Measurements from ENCODE around the gene COL6A2. TPM values are rescaled to one million over a fixed set of nuclear protein-coding genes. Genes with fewer than 3 reads are reported as not detected.

Gene COL6A2
- total and polyA plus RNA-seq, 2 of the 4 experiments (the other 2 are of a cell fraction) = 208 to 1,065 TPM

- no peak overlapping the region; the same call in 1 of the 2 replicates for H3K18ac ChIP-seq (ENCODE audit: low read depth, low read length)
- H3K56ac ChIP-seq (ENCODE audit: extremely low read depth, insufficient read depth, low read length) = no peak overlapping the region
- 0 out of 4 replicates have a peak overlapping the region, but pooled peaks of 1 of the 2 experiments have one; percentile 44 for H4K8ac ChIP-seq (ENCODE audit: low read depth in 2 of 2, low read length in 2 of 2)
- peak overlapping the region; percentile 48 for H3K27ac ChIP-seq (ENCODE audit: insufficient read depth, low read length)
- no peak overlapping the region for H2BK15ac ChIP-seq (ENCODE audit: low read depth, low read length)
- peaks cover 9% of the 10 kb centered on the region; the same call in 1 of the 2 replicates for H3K4me1 ChIP-seq (ENCODE audit: control insufficient read depth, insufficient read depth, low read length)
- no peak for TF ChIP-seq MAFK (IDR thresholded peaks at IDR 0.05; ENCODE audit: low read depth, low read length)
- TF ChIP-seq RCOR1 (IDR thresholded peaks at IDR 0.05; ENCODE audit: insufficient replicate concordance, low read length) = no peak
- TF ChIP-seq CHD1 (IDR thresholded peaks at IDR 0.05; ENCODE audit: low read depth, low read length) = no peak
- no peak for TF ChIP-seq POLR2A (IDR thresholded peaks at IDR 0.05; ENCODE audit: low read depth, low read length)
- no peak for TF ChIP-seq BHLHE40 (IDR thresholded peaks at IDR 0.05; ENCODE audit: low read depth, low read length)
- TF ChIP-seq CTCF (conservative IDR thresholded peaks at IDR 0.05; ENCODE audit: low read depth, low read length) = no peak
- no peak for TF ChIP-seq ELK1 (IDR thresholded peaks at IDR 0.05; ENCODE audit: borderline replicate concordance, low read depth, low read length)
- no peak for TF ChIP-seq MXI1 (IDR thresholded peaks at IDR 0.05; ENCODE audit: borderline replicate concordance, low read depth, low read length)
- TF ChIP-seq RFX5 (IDR thresholded peaks at IDR 0.05; ENCODE audit: low read depth, low read length) = no peak
- no peak for TF ChIP-seq FOS (IDR thresholded peaks at IDR 0.05; ENCODE audit: low read depth, low read length)
- no peak for TF ChIP-seq CEBPB (IDR thresholded peaks at IDR 0.05; ENCODE audit: low read depth, low read length)
- no peak overlapping the region for H4K91ac ChIP-seq (ENCODE audit: insufficient read depth, low read depth, low read length)
- no peak overlapping the region for H3K4me3 ChIP-seq (ENCODE audit: insufficient read depth, low read depth, low read length)
- ATAC-seq (ENCODE audit: low read depth) = no peak
- 96% methylated on average over 20 of the region's 27 CpGs; no CpG with 5 or more reads in 1 of the 2 experiments for WGBS, 2 experiments (ENCODE audit: extremely low coverage in 2 of 2, insufficient read length in 1 of 2)
- in situ Hi-C loops (cut with MboI; ENCODE audit: low sequenced_read_pairs) = no loop called here
- no TSS peak for BruUV-seq (replicated peaks)
- H3K9me1 ChIP-seq (ENCODE audit: insufficient read depth, low read length) = peaks cover 18% of the 10 kb centered on the region
- no peak overlapping the region for H2AK5ac ChIP-seq (ENCODE audit: low read depth, low read length)
- H2AFZ ChIP-seq (replicated peaks; ENCODE audit: low read length, poor library complexity) = no peak overlapping the region
- H4K20me1 ChIP-seq (ENCODE audit: insufficient read depth, low read length) = peaks cover 83% of the 10 kb centered on the region
- peaks cover 96% of the 10 kb centered on the region for H3K36me3 ChIP-seq (ENCODE audit: control insufficient read depth, insufficient read depth, low read length)
- no peak overlapping the region for H2BK20ac ChIP-seq (ENCODE audit: low read depth, low read length)
- no peak overlapping the region for H3K4ac ChIP-seq (ENCODE audit: low read depth, low read length)
- no peak overlapping the region for H4K5ac ChIP-seq (ENCODE audit: low read depth, low read length)
- CTCF ChIA-PET = no interaction called here
- peaks cover 5% of the 10 kb centered on the region for H3K9me3 ChIP-seq (ENCODE audit: control insufficient read depth, insufficient read depth, low read length)
- intact Hi-C loops (cut with micrococcal nuclease) = no loop called here
- H2BK5ac ChIP-seq (ENCODE audit: low read depth, low read length, poor library complexity, severe bottlenecking) = peak overlapping the region; percentile 42
- no peak overlapping the region for H3K4me2 ChIP-seq (ENCODE audit: low read depth, low read length)
- no peak overlapping the region for H2BK120ac ChIP-seq (ENCODE audit: low read depth, low read length)
- H3K9ac ChIP-seq (ENCODE audit: low read depth, low read length) = no peak overlapping the region
- no peak overlapping the region for H3K23ac ChIP-seq (ENCODE audit: low read depth, low read length)
- DNase-seq = no peak
- H3K14ac ChIP-seq (replicated peaks; ENCODE audit: low read depth, low read length) = no peak overlapping the region; the same call in 1 of the 2 replicates
- H3K27me3 ChIP-seq (ENCODE audit: control insufficient read depth, insufficient read depth, low read length) = no peaks in the 10 kb centered on the region
- peak overlapping the region; percentile 91 for H2AK9ac ChIP-seq (replicated peaks; ENCODE audit: low read depth, low read length, poor library complexity)
- dilution Hi-C loops (cut with HindIII; ENCODE audit: low sequenced_read_pairs, unreplicated experiment) = no loop called here
- peaks cover 22 to 94% of the 10 kb centered on the region in 2 experiments for H3K79me1 ChIP-seq (ENCODE audit: low read depth in 1 of 2, low read length in 2 of 2)
- POLR2A ChIA-PET (ENCODE audit: unreplicated experiment) = no interaction called here
These were observed 20.6 kb downstream of the COL6A2 start for GRCh38 chr21:46118316-46119143.
